Aorta (tissue), 5 donors: ENCODE measurements around the gene PTGER3. TPM values are rescaled to one million over a fixed set of nuclear protein-coding genes. Genes with fewer than 3 reads are reported as not detected.

Experiments
- ATAC-seq: fragments of 200-7000 bp; cut with Tn5 transposase; one replicate; pipeline ENCODE4 v1.9.1; 2022; ENCODE audit warnings: moderate library complexity; ENCODE audit not compliant: low FRiP score
- DNase-seq, 2 donors: peaks; one replicate each; pipeline ENCODE4 v3.0.0-alpha.2; 2020
- H3K27ac ChIP-seq, 2 donors: one replicate each; pipeline ENCODE4 v1.5.1; 2013; ENCODE audit warnings: low read length in 2 of 2, mild to moderate bottlenecking in 2 of 2, moderate library complexity in 2 of 2, control low read depth in 1 of 2, inconsistent platforms in 1 of 2, low read depth in 1 of 2
- H3K27me3 ChIP-seq, 2 donors: one replicate each; pipeline ENCODE4 v1.6.1; 2013; ENCODE audit warnings: control low read depth in 1 of 2, low read length in 1 of 2, mild to moderate bottlenecking in 1 of 2, moderate library complexity in 1 of 2; ENCODE audit not compliant: insufficient read depth in 2 of 2, control insufficient read depth in 1 of 2
- H3K36me3 ChIP-seq, 2 donors: one replicate each; pipeline ENCODE4 v1.6.1; 2013; ENCODE audit warnings: control low read depth in 1 of 2, low read length in 1 of 2, mild to moderate bottlenecking in 1 of 2; ENCODE audit not compliant: insufficient read depth in 2 of 2, control insufficient read depth in 1 of 2
- H3K4me1 ChIP-seq, 2 donors: one replicate each; pipeline ENCODE4 v1.6.1; 2013; ENCODE audit warnings: low read length in 2 of 2, control low read depth in 1 of 2, mild to moderate bottlenecking in 1 of 2, moderate library complexity in 1 of 2; ENCODE audit not compliant: insufficient read depth in 2 of 2, control insufficient read depth in 1 of 2
- H3K4me3 ChIP-seq, 2 donors: one replicate each; pipeline ENCODE4 v1.5.1; 2013; ENCODE audit warnings: low read length in 2 of 2, control low read depth in 1 of 2, mild to moderate bottlenecking in 1 of 2
- H3K9me3 ChIP-seq: one replicate; pipeline ENCODE4 v1.6.1; 2013; ENCODE audit warnings: mild to moderate bottlenecking, low read length; ENCODE audit not compliant: control insufficient read depth
- WGBS, 2 donors: extraction: QIAGEN DNeasy Blood & Tissue Kit; methylation state at CpG; one replicate each; pipeline ENCODE4 v1.1.7; 2013; 5-methylcytosine and 5-hydroxymethylcytosine counted together
- intact Hi-C, 2 donors: fragments of 100-400 bp; cut with DNase I; formaldehyde crosslinking; loops; one replicate each; pipeline versions ENCODE4 v1.14.2 to v1.15.0; 2022
- polyA plus RNA-seq, 2 donors: library from polyadenylated mRNA; stranded (reverse); fragments of 200-250 nt; gene quantifications; one replicate each; pipeline ENCODE4 v1.2.3, GENCODE V29; 2013
- total RNA-seq, 2 donors: library from RNA; stranded (reverse); fragmentation: NEBNext Ultra II Directional; extraction: Animal tissue kit (Norgen Biotek cat#: 25700); gene quantifications; one replicate each; pipeline ENCODE4 v1.2.1, GENCODE V29; 2021
- donor health status: healthy with polysubstance abuse.
- donor health status: Bipolar disorder and iron deficiency.
- donor health status: DM: no; HTN: no; CAD: no.
- donor health status: DM: no; HTN: no; CAD: no.
- donor health status: DM: yes; HTN: yes; CAD: no.

PTGER3 gene
- total and polyA plus RNA-seq, 4 donors, result 14.9 to 40.0 (median 24.0) TPM

GRCh38 chr1:71043065-71043464 is 4.6 kb downstream of the PTGER3 start:
- intact Hi-C loops, result loop anchor here (10.0 kb wide), 2 partner anchors 88 to 168 kb away; no protein-coding TSS in a partner anchor
- ATAC-seq (no peak), DNase-seq (no peak)
- Histone ChIP-seq H3K4me3 (no peak overlapping the region), H3K9me3 (no peaks in the 10 kb centered on the region), H3K27ac (no peak overlapping the region), H3K4me1 (no peaks in the 10 kb centered on the region), H3K36me3 (no peaks in the 10 kb centered on the region), H3K27me3 (no peaks in the 10 kb centered on the region)

- peak overlapping the region in 1 of 2 donors; percentile 25 for H3K27ac ChIP-seq
These were observed 5.8 kb downstream of the PTGER3 start for GRCh38 chr1:71041806-71042205.

DNA sequence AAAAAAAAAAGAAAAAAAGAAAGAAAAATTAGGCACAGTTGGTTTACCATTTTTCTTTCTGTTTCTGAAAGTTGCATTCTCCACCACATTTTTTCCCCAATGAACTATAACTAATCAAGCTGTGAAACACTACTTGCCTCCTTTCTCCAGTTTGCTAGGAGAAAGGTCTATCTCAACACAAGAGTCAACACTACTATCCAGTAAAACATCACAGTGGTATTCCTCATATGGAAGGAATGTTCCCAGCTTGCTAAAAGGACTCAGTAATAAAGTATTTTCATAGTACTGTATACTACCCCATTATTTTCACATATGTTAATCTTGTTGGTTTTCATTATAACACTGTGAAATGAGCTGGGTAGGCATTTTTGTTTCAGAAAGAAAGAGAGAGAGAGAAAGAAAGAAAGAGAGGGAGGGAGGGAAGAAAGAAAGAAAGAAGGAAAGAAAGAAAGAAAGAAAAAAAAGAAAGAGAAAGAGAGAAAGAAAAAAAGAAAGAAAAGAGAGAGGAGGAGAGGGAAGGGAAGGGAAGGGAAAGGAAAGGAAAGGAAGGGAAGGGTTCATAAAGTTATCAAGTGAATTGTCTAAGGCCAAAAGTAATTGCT is 7.9 kb downstream of the PTGER3 start:
- DNase-seq, result no peak
- Histone ChIP-seq H3K27ac (no peak overlapping the region), H3K9me3 (no peaks in the 10 kb centered on the region), H3K4me1 (peaks cover 0 to 7% of the 10 kb centered on the region in 2 donors), H3K4me3 (no peak overlapping the region), H3K27me3 (no peaks in the 10 kb centered on the region), H3K36me3 (no peaks in the 10 kb centered on the region)
- ATAC-seq, result no peak
- intact Hi-C loops, result loop anchor here (10.0 kb wide), 2 partner anchors 85 to 165 kb away; no protein-coding TSS in a partner anchor

More at GRCh38 chr1:71041806-71042205, 5.8 kb downstream of the PTGER3 start:
- H3K36me3 ChIP-seq, result no peaks in the 10 kb centered on the region
- 41 to 44% methylated on average over 2 of the region's 2 CpGs for WGBS, 2 donors
- no peak overlapping the region for H3K4me3 ChIP-seq
- no peaks in the 10 kb centered on the region for H3K9me3 ChIP-seq
- H3K27me3 ChIP-seq, result no peaks in the 10 kb centered on the region
- intact Hi-C loops, result loop anchor here (10.0 kb wide), 2 partner anchors 87 to 167 kb away; no protein-coding TSS in a partner anchor
- no peaks in the 10 kb centered on the region for H3K4me1 ChIP-seq
- no peak for DNase-seq
- ATAC-seq, result no peak

DNA sequence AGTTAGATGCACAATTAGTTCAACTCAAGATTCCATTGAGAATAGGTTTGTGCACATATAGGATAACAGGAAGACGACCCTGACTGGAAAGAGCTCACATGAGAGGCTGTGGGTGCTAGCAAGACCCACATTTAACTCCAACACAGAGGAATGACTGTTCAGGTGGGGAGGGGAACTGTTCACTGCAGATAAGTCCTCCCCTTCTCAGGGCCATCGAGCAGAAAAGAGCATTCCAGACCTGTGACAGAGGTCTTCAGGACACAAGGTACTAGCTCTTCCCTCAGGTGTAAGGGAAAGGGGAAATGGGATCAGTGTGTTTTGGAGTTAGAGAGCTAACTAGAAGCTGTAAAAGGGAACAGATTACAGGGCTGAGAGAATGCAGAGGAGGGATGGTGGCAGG is 8.7 kb downstream of the PTGER3 start:
- intact Hi-C loops, result no loop called here
- H3K27ac ChIP-seq, result peak overlapping the region in 1 of 2 donors; percentile 60
- WGBS, 2 donors, result 25 to 38% methylated on average over 2 of the region's 2 CpGs
- no peak for DNase-seq
- H3K4me1 ChIP-seq, result peaks cover 0 to 7% of the 10 kb centered on the region in 2 donors
- H3K9me3 ChIP-seq, result no peaks in the 10 kb centered on the region
- H3K27me3 ChIP-seq, result no peaks in the 10 kb centered on the region
- no peaks in the 10 kb centered on the region for H3K36me3 ChIP-seq
- no peak for ATAC-seq
- H3K4me3 ChIP-seq, result no peak overlapping the region

- H3K4me3 ChIP-seq, result no peak overlapping the region
- no peaks in the 10 kb centered on the region for H3K9me3 ChIP-seq
- DNase-seq (no peak), ATAC-seq (no peak)
- no peak overlapping the region for H3K27ac ChIP-seq
- 39 to 44% methylated on average over 2 of the region's 2 CpGs for WGBS, 2 donors
- peaks cover 0 to 7% of the 10 kb centered on the region in 2 donors for H3K4me1 ChIP-seq
- intact Hi-C loops, result no loop called here
- H3K27me3 ChIP-seq, result no peaks in the 10 kb centered on the region
- no peaks in the 10 kb centered on the region for H3K36me3 ChIP-seq
These were observed 9.6 kb downstream of the PTGER3 start for GRCh38 chr1:71037829-71038620.

GRCh38 chr1:71037066-71037465 is 10.6 kb downstream of the PTGER3 start:
- Histone ChIP-seq H3K27me3 (no peaks in the 10 kb centered on the region), H3K9me3 (no peaks in the 10 kb centered on the region), H3K27ac (no peak overlapping the region), H3K4me1 (peaks cover 0 to 7% of the 10 kb centered on the region in 2 donors), H3K4me3 (no peak overlapping the region), H3K36me3 (no peaks in the 10 kb centered on the region)
- WGBS, 2 donors, result 93 to 97% methylated on average over 9 of the region's 9 CpGs
- no peak for ATAC-seq
- intact Hi-C loops, result no loop called here
- DNase-seq, result no peak

DNA sequence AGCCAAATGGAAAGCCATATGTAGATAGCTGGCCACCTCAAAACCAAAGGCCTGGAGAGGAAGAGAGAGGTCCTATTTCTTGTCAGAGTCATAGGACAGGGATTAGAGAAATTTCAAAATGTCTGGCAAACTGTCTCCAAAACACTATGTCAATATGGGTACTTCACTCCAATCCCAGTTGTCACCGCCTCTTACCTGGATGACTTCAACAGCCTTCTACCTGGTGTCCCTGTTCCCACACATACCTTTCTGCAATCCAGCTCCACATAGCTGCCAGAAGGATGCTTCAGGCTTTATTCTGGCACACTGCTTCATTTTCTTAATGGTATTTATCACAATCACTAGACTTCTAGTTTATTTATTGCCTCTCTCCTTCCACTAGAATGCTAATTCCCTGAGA is 14.5 kb downstream of the PTGER3 start:
- no peaks in the 10 kb centered on the region for H3K36me3 ChIP-seq
- 93 to 100% methylated on average over 1 of the region's 1 CpG for WGBS, 2 donors
- DNase-seq, result no peak
- H3K27me3 ChIP-seq, result no peaks in the 10 kb centered on the region
- H3K4me3 ChIP-seq, result no peak overlapping the region
- H3K27ac ChIP-seq, result peak overlapping the region in 1 of 2 donors; percentile 51
- H3K4me1 ChIP-seq, result peaks cover 2 to 10% of the 10 kb centered on the region in 2 donors
- no peak for ATAC-seq
- H3K9me3 ChIP-seq, result no peaks in the 10 kb centered on the region
- intact Hi-C loops, result loop anchor here in 1 of 2 donors (5.0 kb wide), 1 partner anchor 156 kb away; no protein-coding TSS in a partner anchor

GRCh38 chr1:71031426-71031825 is 16.2 kb downstream of the PTGER3 start:
- intact Hi-C loops, result loop anchor here in 1 of 2 donors (5.0 kb wide), 1 partner anchor 154 kb away; no protein-coding TSS in a partner anchor
- Histone ChIP-seq H3K36me3 (no peaks in the 10 kb centered on the region), H3K9me3 (no peaks in the 10 kb centered on the region), H3K27ac (no peak overlapping the region), H3K4me3 (no peak overlapping the region), H3K4me1 (peaks cover 2 to 10% of the 10 kb centered on the region in 2 donors), H3K27me3 (no peaks in the 10 kb centered on the region)
- DNase-seq (no peak), ATAC-seq (peak; percentile 41)
